Measurements from ENCODE around the gene SDC3. TPM values are rescaled to one million over a fixed set of nuclear protein-coding genes. Genes with fewer than 3 reads are reported as not detected.

Gene SDC3
- total RNA-seq, 4 donors from 2014 or later = 7.7 to 16.7 (median 15.1) TPM

DNA sequence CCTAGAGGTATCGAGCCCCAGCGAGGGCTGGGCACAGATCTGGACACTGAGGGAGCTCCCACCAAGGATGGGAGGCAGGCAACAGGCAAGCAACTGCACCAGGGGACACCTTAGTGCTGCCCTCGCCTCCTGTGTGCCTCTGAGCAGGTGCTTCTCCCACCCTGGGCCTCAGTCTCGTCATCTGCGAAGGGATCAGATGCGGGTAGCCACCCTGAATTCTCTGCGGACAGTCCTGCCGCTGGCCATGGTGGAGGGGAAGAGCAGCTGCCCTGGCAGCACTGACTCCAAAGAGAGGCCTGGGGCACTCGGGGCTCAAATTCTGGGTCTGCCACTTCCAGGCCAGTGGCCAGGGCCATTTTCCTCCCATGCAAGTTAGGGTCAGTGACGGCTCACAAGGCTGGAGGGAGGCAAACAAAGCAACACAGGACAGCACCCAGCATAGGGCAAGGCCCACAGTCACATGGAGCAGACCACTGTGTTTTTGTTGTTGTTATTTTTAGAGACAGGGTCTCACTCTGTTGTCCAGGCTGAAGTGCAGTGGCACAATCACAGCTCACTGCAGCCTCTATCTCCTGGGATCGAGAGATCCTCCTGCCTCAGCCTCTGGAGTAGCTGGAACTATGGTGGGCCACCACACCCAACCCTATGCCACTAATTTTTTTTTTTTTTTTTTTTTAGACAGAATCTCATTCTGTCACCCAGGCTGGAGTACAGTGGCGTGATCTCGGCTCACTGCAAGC is 7.1 kb upstream of the SDC3 start:
- peaks cover 6% of the 10 kb centered on the region for H3K4me1 ChIP-seq
- no peak overlapping the region for H3K27ac ChIP-seq
- no peaks in the 10 kb centered on the region for H3K36me3 ChIP-seq
- no peaks in the 10 kb centered on the region for H3K27me3 ChIP-seq
- peak in 1 of 2 donors; percentile 29 for DNase-seq (ENCODE audit: low spot score in 2 of 2)
- H3K9me3 ChIP-seq = no peaks in the 10 kb centered on the region
- WGBS = 88% methylated on average over 6 of the region's 13 CpGs
- no peak overlapping the region for H3K4me3 ChIP-seq
- no peak for TF ChIP-seq EP300 (IDR thresholded peaks at IDR 0.05)
- TF ChIP-seq, protein P1, sequence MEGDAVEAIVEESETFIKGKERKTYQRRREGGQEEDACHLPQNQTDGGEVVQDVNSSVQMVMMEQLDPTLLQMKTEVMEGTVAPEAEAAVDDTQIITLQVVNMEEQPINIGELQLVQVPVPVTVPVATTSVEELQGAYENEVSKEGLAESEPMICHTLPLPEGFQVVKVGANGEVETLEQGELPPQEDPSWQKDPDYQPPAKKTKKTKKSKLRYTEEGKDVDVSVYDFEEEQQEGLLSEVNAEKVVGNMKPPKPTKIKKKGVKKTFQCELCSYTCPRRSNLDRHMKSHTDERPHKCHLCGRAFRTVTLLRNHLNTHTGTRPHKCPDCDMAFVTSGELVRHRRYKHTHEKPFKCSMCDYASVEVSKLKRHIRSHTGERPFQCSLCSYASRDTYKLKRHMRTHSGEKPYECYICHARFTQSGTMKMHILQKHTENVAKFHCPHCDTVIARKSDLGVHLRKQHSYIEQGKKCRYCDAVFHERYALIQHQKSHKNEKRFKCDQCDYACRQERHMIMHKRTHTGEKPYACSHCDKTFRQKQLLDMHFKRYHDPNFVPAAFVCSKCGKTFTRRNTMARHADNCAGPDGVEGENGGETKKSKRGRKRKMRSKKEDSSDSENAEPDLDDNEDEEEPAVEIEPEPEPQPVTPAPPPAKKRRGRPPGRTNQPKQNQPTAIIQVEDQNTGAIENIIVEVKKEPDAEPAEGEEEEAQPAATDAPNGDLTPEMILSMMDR (IDR thresholded peaks at IDR 0.05) = no peak
- no peak for TF ChIP-seq POLR2AphosphoS5 (IDR thresholded peaks at IDR 0.05)
- TF ChIP-seq POLR2A (IDR thresholded peaks at IDR 0.05) = no peak

DNA sequence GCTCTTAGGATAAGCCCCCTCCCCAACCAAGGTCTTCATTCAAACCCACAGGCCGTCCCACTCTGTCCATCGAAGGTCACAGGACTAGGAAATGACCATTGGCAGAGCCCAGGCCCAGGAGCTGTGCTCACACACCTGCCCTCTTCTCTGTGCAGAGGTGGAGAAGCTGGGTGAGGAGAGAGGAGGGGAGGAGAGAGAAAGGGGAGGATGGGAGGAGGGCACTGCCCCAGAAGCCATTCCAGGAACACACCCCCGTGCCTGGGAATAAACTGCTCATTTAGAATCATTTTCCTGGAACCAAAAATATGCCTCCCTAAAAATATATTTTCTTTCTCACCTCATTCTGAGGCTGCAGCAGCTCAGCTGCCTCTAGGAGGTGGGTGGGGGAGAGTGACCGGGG is 6.4 kb upstream of the SDC3 start:
- Histone ChIP-seq H3K27me3 (no peaks in the 10 kb centered on the region), H3K9me3 (no peaks in the 10 kb centered on the region), H3K4me3 (no peak overlapping the region), H3K4me1 (peaks cover 8% of the 10 kb centered on the region), H3K27ac (no peak overlapping the region), H3K36me3 (no peaks in the 10 kb centered on the region)
- WGBS = 87% methylated on average over 4 of the region's 4 CpGs
- DNase-seq (ENCODE audit: low spot score in 2 of 2) = peak in 1 of 2 donors; percentile 31
- TF ChIP-seq POLR2A (IDR thresholded peaks at IDR 0.05) (no peak), EP300 (IDR thresholded peaks at IDR 0.05) (no peak), POLR2AphosphoS5 (IDR thresholded peaks at IDR 0.05) (no peak)
- TF ChIP-seq, protein P1 (IDR thresholded peaks at IDR 0.05) = no peak

DNA sequence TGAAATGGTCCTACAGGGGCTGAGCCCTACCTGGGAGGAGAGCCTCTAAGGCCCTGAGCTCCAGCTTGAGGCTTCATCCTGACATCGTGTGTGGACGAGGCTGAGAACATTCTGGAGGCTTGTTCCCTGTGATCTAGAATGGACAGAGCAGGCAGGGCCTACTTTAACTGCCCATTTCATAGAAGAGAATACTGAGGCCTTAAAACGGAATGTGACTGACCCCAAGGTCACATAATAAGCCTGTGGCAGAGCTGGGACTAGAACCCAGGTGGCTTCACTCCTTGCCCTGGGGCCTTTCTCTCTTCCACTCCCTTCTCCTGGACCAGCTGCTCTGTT is 6.0 kb upstream of the SDC3 start:
- no peaks in the 10 kb centered on the region for H3K36me3 ChIP-seq
- no peak for DNase-seq (ENCODE audit: low spot score in 2 of 2)
- H3K27ac ChIP-seq = no peak overlapping the region
- no peaks in the 10 kb centered on the region for H3K9me3 ChIP-seq
- H3K4me3 ChIP-seq = no peak overlapping the region
- TF ChIP-seq POLR2A (IDR thresholded peaks at IDR 0.05) (no peak), POLR2AphosphoS5 (IDR thresholded peaks at IDR 0.05) (no peak), EP300 (IDR thresholded peaks at IDR 0.05) (no peak)
- TF ChIP-seq, protein P1 (IDR thresholded peaks at IDR 0.05) = no peak
- 90% methylated on average over 3 of the region's 3 CpGs for WGBS
- no peaks in the 10 kb centered on the region for H3K27me3 ChIP-seq
- H3K4me1 ChIP-seq = peaks cover 12% of the 10 kb centered on the region

DNA sequence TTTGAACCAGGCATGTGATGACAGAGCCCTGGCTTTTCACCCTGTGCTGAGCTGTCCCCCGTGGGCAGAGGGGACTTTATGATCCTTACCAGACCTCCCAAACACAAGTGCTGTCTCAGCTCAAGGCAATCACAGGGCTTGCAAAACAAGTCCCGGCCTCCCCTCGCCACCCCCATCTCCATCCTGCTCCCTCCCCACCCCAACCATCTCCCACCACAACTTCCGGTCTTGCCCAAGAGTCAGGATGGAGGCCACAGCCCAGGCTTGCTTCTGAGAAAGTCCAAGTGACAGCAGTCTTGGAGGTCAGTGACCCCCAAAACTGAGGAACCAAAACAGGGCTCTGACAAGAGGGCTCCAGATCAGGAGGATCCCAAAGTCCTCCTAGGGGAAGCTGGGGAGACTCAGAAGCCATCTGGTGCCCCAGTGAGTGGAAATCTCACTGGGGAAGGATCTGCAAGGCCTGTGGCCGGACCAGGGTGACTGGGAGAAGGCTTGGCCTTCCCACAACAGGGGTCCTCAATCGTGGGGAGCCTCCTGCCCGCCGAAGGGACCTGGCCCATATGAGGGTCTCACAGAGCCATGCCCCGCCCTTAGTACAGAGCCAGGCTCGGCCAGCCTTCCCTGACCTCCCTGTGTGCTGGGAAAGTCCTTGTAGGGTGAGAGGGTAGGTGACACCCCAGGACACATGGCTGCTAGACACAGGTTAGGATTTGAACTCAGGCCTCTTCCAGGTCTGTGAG is 4.5 kb upstream of the SDC3 start:
- TF ChIP-seq POLR2A (IDR thresholded peaks at IDR 0.05) (no peak), POLR2AphosphoS5 (IDR thresholded peaks at IDR 0.05) (no peak), EP300 (IDR thresholded peaks at IDR 0.05) (no peak)
- no peaks in the 10 kb centered on the region for H3K27me3 ChIP-seq
- no peak overlapping the region for H3K27ac ChIP-seq
- H3K4me1 ChIP-seq = peaks cover 22% of the 10 kb centered on the region
- DNase-seq (ENCODE audit: low spot score in 2 of 2) = peak in 1 of 2 donors; percentile 71
- no peaks in the 10 kb centered on the region for H3K9me3 ChIP-seq
- H3K4me3 ChIP-seq = no peak overlapping the region
- WGBS = 68% methylated on average over 8 of the region's 10 CpGs
- no peaks in the 10 kb centered on the region for H3K36me3 ChIP-seq

DNA sequence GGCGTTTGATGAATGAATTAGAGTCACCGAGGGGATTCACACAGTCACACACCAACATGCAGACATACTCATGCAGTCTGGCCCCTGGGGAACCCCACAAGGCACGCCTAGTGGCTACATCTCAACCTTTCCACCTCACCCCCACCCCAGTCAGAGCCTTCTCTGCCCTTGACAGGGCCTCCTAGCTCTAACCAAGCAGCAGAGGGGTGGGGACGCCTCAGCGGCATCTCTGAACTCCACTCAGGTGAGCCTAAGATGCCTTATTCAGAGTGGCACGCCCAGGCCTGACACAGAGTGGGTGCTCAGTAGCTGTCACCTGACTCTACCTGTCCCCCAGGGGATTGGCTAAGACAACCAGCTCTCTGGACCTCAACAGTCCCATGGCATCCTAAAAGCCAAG is 3.7 kb upstream of the SDC3 start:
- no peak overlapping the region for H3K27ac ChIP-seq
- 80% methylated on average over 3 of the region's 6 CpGs for WGBS
- peak in 1 of 2 donors; percentile 39 for DNase-seq (ENCODE audit: low spot score in 2 of 2)

More for the DNA sequence above, 3.7 kb upstream of the SDC3 start:
- H3K27me3 ChIP-seq = no peaks in the 10 kb centered on the region
- no peaks in the 10 kb centered on the region for H3K9me3 ChIP-seq
- no peaks in the 10 kb centered on the region for H3K36me3 ChIP-seq
- H3K4me1 ChIP-seq = peaks cover 30% of the 10 kb centered on the region
- no peak overlapping the region for H3K4me3 ChIP-seq
- TF ChIP-seq POLR2A (IDR thresholded peaks at IDR 0.05) = no peak
- TF ChIP-seq POLR2AphosphoS5 (IDR thresholded peaks at IDR 0.05) = no peak
- TF ChIP-seq EP300 (IDR thresholded peaks at IDR 0.05) = no peak
- TF ChIP-seq, protein P1 (IDR thresholded peaks at IDR 0.05) = no peak
